Vagina (tissue), 2 donors: Measurements from ENCODE around the gene BSN.

Experiments used
- CTCF ChIP-seq, 3 experiments: fragments of 450-650 bp in 2 of 3; fragments of 200-600 bp in 1 of 3; sonication (generic) in 1 of 3; IDR thresholded peaks; one replicate each; pipeline ENCODE4 v1.5.1; 2017 to 2019; ENCODE audit warnings: antibody characterized with exemption in 3 of 3, mild to moderate bottlenecking in 2 of 3, moderate library complexity in 2 of 3
- POLR2AphosphoS5 ChIP-seq, 2 donors: sonication (generic); formaldehyde crosslinking; IDR thresholded peaks; one replicate each; pipeline ENCODE4 v1.9.0; 2017; ENCODE audit warnings: antibody characterized with exemption in 2 of 2, mild to moderate bottlenecking in 2 of 2, low read depth in 1 of 2; ENCODE audit not compliant: insufficient read depth in 1 of 2

- TF ChIP-seq POLR2AphosphoS5 (IDR thresholded peaks at IDR 0.05; ENCODE audit: insufficient read depth in 1 of 2, low read depth in 1 of 2) (no peak), CTCF (IDR thresholded peaks at IDR 0.05) (no peak)
Measured at GRCh38 chr3:49663831-49664230, 109.6 kb downstream of the BSN start.
